Renal pelvis (tissue), 4 donors: ENCODE measurements around the gene CENATAC. TPM values are rescaled to one million over a fixed set of nuclear protein-coding genes. Genes with fewer than 3 reads are reported as not detected.
"Not testable (repeated sequence)": the region's sequence is repeated elsewhere in the genome, so short reads cannot be mapped to it uniquely, and the experiment has no call there.

Source experiments
- DNase-seq: peaks from one replicate; pipeline ENCODE4 v3.0.0-alpha.2; 2013
- polyA plus RNA-seq, 3 donors: library from polyadenylated mRNA; unstranded; fragments of 120-200 nt; gene quantifications; one replicate each; pipeline ENCODE4 v1.2.1, GENCODE V29; 2013; ENCODE audit not compliant: insufficient read length in 3 of 3

The CENATAC gene
- polyA plus RNA-seq, 3 donors: 14.4 to 44.2 (median 40.8) TPM

DNA sequence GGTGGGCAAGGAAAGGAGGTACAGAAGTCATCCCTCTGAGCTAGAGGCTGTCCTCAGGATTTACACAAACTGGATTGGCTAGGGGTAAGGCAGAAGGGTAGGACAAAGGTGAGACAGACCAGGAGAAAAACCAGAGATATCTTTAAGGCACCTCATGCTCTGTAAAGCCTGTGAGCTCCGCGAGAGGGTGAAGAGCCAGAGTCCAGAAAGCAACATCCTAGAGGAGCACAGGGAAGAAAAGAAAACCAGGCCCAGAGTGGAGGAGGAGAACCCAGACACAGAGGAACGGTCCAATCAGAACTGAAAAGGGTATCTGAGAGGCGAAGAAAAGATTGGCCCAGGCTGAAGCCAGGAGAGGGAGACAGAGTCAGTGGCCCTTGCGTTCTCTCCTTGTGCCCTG lies 27.6 kb downstream of the CENATAC start:
- no peak for DNase-seq

DNA sequence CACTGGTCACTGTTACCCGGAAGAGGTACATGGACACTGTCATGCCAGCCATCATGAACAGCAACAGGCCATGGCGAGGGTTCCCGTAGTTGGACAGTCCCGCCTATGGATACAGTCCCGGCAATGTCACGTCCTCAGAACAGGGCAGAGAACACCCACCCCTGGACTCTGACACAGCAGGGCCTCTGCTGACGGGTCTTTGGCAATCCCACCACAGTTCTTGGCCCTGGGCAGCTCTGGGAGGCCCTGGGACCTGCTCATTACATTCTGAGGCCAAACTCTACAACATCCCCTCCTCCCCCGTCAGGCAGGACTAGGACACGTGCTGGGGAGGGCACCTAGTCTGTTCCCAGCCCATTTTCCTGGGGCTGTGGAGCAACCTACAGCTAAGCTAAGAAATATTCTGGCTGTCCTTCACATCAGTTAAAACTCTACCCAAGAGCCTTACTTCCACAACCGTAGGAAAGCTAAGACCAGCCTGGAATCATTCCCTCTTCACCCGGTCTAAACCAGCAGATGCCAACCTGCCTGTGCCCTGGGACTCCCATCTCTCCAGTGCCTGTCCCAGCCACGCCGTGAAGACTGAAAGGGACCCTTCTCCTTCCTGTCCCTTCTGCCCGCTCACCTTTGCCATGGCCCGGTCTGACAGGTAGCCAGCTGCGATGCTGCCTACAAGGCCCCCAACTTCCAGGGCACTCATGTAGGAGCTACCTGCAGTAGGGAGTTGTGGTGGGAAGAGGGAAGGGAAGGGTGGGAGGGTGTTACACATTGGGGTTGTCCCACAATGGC lies 28.2 kb downstream of the CENATAC start:
- DNase-seq: no peak

DNA sequence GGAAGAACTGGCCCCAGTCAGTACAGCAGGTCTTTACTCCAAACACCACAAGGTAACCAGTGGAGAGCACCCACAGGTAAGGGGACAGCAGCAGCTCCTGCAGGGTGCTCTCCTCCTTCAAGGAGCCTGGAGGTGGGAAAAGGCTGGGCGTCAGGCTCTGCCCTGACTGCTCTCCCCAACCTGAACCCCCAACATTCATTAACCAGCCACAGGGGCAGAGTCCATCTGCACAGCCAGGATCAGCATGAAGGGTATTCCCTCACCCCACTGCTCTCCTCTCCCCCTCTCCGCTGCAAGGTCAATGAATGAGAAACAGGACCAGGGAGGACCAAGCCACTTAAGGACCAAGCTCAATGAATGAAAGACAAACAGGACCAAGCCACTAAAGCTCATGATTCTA lies 29.0 kb downstream of the CENATAC start:
- DNase-seq: no peak

DNA sequence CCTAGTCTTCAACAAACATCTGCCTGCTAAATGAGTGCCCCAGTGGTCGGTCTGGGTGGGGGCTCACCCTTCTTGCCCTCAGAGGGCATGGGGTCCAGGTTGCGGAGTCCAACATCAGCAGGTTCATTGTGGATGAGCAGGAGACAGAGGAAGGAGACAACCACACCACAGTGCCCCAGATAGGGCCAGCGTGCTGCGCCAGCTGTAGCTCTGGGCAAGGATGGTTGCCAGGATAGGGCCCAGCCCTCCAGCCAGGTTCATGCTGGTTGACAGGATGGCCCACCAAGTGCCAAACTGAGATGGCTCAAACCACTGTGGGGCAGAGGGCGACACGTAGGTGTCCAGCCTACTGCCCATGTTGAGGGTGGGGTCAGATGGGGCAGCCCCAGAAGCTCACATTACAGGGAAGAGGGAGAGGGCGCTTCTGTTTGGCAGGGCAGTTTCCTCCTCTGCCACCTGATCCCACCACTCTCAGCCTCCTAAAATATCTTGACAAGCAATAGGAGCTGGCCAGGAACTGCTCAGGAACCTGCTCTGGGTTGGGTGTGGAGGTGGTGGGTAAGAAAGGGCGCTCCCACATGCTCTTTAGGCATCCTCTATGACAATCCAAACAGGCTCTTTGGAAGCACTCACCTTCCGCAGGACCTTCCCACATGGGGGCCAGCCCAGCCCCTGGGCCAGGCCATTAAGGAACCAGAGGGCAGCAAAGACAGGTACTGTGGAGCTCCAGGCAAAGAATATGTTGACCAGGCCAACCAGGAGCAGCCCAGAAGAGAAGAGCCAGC lies 29.8 kb downstream of the CENATAC start:
- no peak for DNase-seq

DNA sequence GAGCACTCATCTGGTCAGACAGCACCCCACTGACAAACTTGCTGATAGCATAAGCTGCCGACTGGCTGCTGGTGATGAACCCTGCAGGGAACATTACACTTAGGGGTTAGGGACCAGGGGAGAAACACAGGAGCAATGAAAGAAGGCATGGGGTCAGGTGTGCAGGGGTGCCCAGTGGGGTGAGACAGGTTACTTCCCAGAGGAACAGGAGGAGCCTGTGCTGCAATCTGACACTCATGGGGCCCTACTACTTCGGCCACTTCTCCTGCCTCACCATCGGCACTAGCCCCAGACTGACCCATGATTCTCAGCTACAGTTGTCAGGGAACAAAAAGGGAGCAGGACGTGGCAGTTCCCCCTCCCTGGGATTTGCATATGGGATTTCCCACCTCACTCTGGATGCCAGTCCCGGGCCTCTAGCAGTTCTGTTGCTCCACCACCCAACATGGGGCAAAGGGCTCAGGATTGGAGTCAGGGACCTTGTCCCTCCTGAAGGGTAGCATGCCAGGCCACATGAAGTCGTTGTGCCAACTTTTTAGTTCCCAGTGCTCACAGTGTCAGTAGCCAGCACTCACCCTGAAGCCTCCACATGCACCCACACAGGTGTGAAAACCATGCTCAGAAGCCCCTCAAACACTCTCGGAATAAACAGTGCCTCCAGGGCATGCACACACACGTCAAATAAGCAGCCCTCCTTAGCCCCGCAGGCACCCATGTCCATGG lies 30.6 kb downstream of the CENATAC start:
- DNase-seq: no peak

DNA sequence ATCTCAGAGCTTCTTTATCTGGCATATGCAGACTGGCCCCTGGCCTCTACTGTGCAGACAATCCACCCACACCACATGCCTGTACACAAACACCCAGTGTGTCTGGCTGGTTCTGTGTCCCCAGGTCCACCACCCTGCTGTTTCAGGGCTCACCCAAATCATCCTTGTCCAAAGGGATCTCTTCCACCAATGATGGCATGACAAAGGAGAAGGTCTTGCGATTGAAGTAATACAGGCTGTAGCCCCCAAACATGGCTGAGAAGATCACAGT lies 31.1 kb downstream of the CENATAC start:
- DNase-seq: no peak

DNA sequence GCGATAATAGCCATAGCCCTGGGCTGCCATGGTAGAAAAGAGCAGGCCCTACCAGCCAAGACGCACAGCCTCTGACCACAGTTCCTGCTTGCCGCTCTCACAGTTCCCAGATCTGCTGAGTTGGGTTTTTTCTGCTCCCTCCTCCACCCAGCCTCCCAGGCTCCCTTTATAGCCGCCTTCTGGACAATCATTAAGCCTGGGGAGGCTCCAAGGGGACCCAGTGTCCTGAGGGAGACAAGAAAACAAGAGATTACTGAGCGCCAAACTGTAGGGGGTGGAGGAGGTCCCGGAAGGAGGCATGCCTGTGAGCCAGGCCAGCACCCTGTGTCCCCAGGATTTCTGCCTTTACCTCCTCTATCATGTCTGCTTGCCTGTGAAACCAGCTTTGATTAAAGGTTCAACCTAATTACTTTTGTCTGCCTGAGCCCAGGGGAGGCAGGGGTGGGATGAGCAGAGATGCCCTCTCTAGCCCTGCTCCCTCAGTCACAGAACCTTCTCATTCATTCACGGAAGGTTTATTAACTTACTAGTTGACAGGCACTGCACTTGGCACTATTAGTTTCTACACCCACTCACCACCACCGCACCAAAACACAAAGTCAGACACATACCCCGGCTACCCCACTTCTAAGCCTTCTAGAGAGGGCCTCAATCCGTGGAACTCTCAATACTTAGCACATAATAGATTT lies 31.5 kb downstream of the CENATAC start:
- peak; percentile 57 for DNase-seq

DNA sequence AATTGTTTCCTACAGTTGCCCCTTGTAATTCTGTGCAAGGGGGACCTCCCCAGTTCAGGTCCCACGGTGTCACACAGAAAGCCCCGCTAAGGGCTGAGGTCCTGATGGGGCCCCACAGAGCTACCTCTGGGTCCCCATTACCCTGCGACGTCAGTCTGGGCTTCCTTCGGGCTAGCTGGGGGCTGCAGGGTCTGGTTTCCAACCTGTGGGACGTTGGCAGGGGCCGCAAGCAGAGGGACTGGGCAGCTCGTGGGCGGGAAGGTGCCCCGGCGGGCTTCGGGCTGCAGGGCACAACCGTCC lies 32.0 kb downstream of the CENATAC start:
- DNase-seq: no peak

DNA sequence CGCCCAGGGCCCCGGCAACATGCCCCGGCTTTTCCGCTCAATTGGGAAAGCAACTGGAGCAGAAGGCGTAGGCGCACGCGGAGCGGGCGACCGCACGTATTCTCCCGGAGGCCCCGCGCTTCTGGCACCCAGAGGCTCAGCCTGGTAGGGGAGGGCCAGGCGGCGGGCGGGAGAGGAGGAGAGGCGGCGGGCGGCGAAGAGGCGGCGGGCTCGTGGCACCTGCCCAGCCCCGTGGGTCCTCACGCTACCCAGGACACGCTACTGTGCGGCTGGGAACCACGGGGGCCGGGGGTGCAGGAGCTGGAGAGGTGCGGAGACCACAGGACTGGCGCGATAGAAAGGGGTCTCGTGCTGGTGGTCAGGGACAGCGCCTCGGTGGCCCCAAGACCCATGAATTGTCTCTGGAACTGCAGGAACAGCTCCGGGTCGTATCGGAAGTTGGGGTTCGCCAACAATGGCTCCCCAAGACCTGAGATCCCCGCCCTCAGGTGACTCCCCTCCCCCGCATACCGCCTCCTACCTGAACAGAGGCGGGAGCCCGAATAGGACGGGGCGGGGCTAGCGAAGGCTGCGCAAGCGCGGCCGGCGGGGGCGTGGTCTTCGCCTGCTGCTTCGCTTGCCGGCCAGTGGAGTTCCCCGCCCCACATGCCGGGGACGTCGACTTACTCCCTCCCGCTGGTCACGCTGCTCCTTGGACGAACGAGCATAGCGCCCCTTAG lies 32.5 kb downstream of the CENATAC start, which contains the start of gene SLC37A4:
TSS of gene SLC37A4 (minus strand) at position 549 of the 719 bp plus-strand sequence.
- peak; percentile 97 for DNase-seq

DNA sequence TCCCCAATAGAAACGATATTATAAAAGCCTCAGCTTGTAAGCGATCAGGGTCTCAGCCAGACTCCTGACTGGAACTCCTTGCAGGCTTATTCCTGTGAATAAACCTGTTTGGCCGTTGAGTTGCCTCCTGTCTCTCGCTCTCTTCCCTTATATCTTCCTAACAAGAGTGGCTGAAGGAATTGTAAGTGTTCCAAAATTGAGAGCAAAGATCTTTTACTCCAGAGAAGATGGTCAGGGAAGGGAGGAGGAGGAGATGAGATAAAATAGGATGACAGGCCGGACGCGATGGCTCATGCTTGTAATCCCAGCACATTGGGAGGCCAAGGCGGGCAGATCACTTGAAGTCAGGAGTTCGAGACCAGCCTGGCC lies 34.0 kb downstream of the CENATAC start:
- no peak for DNase-seq

DNA sequence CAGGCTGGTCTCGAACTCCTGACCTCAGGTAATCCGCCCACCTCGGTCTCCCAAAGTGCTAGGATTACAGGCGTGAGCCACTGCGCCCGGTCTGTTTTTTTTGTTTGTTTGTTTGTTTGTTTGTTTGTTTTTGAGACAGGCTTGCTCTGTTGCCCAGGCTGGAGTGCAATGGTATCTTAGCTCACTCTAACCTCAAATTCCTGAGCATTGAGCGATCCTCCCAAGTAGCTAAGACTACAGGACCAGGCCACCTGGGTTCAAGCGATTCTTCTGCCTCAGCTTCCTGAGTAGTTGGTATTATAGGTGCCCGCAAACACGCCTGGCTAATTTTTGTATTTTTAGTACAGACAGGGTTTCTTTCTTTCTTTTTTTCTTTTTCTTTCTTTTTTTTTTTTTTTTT lies 35.5 kb downstream of the CENATAC start:
- not testable (repeated sequence) for DNase-seq

DNA sequence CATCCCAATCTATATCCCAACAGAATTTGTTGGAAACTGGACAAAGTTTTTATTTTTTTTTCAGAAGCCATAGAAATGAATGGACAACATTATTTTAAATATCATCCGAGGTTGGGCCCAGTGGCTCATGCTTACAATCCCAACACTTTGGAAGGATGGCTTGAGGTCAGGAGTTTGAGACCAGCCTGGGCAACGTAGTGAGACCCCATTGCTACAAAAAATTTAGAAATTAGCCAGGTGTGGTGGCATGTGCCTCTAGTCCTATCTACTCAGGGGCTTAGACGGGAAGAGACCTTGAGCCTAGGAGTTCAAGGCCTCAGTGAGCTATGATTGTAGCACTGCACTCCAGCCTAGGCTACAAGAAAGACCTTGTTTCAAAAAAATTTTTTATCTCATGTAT lies 36.9 kb downstream of the CENATAC start:
- DNase-seq: no peak

DNA sequence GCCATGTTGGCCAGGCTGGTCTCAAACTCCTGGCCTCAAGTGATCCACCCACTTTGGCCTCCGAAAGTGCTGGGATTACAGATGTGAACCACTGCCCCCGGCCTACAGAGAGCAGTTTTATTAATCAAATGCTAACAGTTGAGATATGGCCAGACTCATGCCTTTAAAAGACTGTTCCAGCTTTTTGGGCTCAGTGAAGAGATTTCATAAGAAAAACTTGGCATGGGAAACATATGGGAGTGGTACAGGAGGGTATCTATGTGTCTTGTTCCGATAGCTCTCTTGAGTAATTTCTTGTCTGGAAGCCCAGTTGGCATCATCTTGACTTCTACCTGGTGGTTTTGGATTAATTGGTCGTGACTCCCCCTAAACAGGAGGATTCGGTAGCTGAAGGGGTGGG lies 40.9 kb downstream of the CENATAC start:
- DNase-seq: no peak

DNA sequence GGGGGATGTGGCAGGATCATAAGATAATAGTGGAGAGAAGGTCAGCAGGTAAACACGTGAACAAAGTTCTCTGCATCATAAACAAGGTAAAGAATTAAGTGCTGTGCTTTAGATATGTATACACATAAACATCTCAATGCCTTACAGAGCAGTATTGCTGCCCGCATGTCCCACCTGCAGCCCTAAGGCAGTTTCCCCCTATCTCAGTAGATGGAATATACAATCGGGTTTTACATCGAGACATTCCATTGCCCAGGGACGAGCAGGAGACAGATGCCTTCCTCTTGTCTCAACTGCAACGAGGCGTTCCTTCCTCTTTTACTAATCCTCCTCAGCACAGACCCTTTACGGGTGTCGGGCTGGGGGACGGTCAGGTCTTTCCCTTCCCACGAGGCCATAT lies 41.5 kb downstream of the CENATAC start:
- not testable (repeated sequence) for DNase-seq

DNA sequence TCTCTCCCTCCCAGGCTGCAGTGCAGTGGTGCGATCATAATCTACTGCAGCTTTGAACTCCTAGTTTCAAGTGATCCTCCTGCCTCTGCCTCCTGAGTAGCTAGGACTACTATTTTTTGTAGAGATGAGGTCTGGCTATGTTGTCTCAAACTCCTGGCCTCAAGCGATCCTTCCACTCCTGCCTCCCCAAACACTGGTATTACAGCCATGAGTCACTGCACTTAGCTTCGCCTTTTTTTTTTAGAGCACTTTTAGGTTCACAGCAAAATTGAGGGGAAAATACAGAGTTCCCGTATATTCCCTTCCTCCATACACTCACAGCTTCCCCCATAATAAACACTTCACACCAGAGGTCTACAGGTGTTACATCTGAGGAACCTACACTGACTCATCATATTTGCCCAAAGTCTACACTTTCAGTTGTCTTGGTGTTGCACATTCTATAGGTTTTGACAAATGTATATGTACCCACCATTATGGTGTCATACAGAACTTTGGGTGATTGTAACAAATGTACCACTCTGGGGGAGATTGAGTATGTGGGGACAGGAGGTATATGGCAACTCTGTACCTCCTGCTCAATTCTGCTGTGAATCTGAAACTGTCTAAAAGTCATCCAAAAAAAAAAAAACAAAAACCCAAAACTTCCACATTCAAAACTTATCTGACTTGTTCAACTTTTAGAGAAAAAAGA lies 44.0 kb downstream of the CENATAC start:
- DNase-seq: no peak

DNA sequence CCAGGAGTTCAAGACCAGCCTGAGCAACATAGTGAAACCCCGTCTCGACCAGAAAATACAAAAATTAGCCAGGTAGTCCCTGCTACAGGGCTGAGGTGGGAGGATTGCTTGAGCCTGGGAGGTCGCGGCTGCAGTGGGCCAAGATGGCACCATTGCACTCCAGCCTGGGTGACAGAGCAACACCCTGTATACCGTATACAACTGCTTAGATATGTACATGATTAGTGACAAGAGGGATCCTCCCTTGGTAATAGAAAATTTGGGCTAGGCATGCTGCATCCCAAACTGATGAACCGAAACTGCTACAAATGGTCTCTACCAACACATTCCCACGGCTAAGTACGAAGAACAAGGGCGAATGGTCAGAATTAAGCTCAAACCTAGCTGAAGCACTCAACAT lies 45.0 kb downstream of the CENATAC start:
- DNase-seq: no peak

DNA sequence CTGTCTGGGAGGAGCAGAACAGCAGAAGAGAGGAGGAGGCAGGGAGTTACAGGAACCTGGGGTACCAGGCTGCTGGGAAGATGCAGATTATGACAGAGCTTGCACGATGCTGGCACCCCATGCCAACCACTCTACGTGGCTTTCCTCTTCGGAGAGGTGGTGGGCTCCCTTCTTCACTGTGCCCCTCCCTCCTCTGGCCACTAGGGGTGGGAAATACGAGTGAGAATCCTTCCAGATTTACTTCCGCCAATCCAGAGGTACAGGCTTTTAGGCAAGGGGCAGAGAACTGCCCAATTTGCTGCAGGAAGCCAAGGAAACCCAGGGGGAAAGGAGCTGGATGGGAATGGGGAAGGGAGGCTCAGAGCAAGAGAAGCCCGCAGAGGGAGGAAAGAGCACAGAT lies 46.8 kb downstream of the CENATAC start:
- no peak for DNase-seq

DNA sequence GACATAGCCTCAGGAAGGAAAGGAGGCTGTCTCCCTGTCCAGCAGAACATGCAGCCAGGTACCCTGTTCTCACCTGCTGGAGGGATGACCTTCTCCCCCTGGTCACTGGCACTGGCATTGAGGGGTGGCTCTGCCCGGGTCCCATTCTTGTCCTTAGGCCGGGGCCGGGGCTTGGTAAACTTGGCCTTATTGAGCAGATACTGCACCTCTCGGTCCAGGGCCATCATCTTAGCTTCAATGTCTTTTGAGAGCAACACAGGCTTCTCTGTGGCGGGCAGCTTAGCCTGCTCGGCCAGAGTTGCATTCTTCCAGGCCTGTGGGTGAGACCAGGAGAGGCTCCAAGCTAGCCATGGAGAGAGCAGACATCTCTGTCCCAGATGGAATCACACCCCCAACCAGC lies 48.6 kb downstream of the CENATAC start:
- no peak for DNase-seq

DNA sequence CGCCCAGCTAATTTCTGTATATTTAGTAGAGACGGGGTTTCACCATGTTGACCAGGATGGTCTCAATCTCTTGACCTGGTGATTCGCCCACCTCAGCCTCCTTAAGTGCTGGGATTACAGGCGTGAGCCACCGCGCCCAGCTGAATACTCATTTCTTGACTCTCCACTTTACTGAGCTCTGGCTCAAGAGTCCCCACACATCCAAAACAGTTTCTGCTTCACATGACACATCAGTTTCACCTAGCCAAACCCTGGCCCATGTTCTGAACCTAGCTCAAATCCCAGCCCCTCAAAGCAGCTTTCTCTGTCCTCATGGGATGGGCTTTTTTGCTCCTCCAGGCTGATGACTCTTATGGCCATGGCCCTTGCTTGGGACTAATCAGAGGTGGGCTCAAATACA lies 49.3 kb downstream of the CENATAC start:
- DNase-seq: no peak

DNA sequence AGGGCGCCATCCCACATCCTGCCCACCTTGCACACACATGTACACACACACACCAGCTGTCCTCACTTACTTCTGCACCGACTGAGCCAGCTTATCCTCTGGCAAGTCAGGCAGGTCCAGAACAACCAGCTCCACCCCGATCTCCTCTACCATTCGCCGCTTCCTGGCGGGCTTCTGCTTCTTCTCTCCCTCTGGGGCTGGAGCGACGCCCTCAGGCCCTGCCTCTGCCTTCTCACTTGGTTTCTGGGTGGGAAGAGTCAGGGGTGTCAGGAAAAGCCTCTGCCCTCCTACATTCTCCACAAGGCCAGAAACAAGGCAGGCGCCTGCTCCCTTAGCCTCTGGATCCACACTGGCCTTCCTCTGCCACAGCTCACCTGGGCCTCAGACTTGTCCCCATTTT lies 50.7 kb downstream of the CENATAC start:
- DNase-seq: no peak

DNA sequence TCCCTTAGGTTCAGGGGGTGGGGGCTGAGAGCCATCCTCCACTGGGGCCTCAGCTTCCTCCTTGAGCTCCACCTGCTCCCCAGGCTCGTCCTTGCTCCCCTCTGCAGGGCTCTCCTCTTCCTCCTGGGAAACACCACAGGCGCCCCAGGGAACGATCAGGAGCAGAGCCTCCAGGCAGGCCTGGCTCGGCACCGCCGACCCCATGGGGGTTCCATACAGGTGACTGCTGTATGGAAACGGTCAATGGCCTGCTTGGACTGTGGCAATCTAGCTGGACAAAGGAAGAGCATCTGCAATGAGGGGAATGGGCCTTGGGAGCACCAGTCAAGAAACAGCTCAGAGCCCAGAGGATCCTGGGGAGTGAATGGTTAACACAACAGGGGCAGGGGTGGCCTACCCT lies 51.1 kb downstream of the CENATAC start:
- no peak for DNase-seq
